GM19239 (cell line): Measurements from ENCODE around the gene RELN.
"Not testable (repeated sequence)": the region's sequence is repeated elsewhere in the genome, so short reads cannot be mapped to it uniquely, and the experiment has no call there.

Experiments
- DNase-seq: peaks from one replicate; pipeline ENCODE4 v3.0.0; 2011; ENCODE audit warnings: low spot score; ENCODE audit not compliant: insufficient read length
- FAIRE-seq: peaks from 2 replicates; lab custom pipeline; 2011; peaks lifted over from hg19 to GRCh38; lab: Jason Lieb, UNC

RELN gene

DNA sequence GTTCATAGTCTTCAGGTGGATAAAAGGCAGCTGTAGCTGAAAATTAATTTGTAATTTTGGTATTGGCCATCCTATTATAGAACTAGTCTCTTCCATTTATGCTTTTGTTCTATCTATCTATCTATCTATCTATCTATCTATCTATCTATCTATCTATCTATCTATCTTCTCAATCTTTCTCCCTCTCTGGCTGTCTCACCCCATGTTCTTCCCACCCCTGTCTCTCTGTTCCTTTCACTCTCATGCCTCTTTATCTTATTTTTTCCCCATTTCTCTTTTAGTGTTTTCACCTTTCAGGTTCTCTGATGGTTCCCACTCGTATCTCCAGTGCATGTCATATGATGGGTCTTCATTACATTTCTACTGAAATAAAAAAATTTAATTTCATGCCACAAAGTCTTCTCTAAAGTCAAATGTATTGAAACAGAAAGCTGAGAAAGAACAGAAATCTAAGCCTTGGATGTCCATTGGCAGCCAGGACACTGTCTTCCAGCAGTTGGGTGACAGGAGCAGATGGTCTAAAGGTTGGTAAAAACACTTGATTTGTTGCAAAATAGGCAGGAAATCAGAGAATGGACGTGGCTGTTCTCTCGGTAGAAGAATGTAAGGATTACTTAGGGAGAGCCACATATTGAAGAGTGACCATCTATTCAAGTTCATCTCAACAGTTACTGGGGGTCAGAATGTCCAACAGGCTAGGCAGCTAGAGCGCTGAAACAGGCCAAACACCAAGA is 127.0 kb downstream of the RELN start:
- DNase-seq (no peak), FAIRE-seq (no peak)

- DNase-seq: no peak
Measured at GRCh38 chr7:103859709-103860108, 129.7 kb downstream of the RELN start.

GRCh38 chr7:103857435-103857834 is 132.0 kb downstream of the RELN start:
- FAIRE-seq (no peak), DNase-seq (no peak)

More at GRCh38 chr7:103859709-103860108, 129.7 kb downstream of the RELN start:
- FAIRE-seq: no peak

GRCh38 chr7:103856929-103857328 is 132.5 kb downstream of the RELN start:
- no peak for DNase-seq
- no peak for FAIRE-seq

DNA sequence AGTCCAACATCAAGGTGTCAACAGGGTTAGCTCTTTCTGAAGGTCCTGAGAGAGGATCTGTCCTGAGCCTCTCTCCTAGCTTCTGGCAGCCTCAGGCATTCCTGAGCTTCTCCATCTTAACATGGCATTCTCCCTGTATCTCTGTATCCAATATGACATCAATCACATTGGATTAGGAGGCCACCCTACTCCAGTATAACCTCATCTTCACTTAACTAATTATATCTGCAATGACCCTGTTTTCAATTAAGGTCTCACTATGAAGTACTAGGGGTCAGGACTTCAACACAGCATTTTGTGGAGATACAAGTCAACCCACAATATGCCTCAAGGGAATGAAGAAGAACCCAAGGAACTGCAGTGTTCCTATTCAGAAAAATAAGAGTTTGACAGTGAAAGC is 133.8 kb downstream of the RELN start:
- no peak for DNase-seq
- FAIRE-seq: no peak

DNA sequence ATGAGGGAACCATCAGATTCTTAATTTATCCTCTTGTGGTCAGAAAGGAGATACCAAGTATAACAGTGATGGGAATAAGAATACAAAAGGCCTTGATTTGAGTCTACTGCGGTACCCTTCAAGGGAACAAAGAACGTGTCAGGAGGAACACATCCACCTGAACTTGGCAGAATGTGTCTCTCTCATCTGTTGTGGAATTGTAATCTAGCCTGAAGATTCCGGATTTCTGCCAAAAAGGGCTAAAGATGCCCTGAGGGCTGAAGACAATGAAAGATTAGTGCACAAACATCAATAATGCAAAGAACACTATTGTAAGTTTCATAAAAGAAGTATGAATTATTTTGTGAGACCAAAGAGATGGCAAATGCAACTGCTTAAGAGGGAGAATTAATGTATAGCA is 134.8 kb downstream of the RELN start:
- no peak for FAIRE-seq
- DNase-seq: no peak

- no peak for DNase-seq
- FAIRE-seq: no peak
Measured at GRCh38 chr7:103851357-103851756, 138.1 kb downstream of the RELN start.

- FAIRE-seq: no peak
- DNase-seq: no peak
Measured at GRCh38 chr7:103843689-103844480, 145.6 kb downstream of the RELN start.

DNA sequence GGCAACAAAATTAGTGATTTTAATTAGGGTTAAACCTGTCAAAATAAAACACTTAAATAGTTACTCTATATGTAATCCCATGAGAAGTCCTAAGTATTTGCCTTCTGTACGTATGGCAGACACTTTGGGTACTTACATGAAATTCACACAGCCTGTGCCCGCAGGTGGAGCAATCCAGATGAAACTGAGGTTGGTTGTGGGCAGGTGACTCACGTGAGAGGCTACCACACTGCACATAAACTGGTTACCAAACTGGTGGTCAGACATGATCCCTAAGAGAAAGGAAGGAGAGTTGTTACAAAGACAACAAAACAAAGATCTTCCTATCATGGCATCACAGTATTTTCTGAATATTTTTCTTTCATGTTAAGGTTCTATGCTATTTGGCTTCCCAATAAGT is 156.1 kb downstream of the RELN start:
- DNase-seq (no peak), FAIRE-seq (no peak)

- DNase-seq: no peak
- FAIRE-seq: no peak
Measured at GRCh38 chr7:103832438-103832837, 157.0 kb downstream of the RELN start.

DNA sequence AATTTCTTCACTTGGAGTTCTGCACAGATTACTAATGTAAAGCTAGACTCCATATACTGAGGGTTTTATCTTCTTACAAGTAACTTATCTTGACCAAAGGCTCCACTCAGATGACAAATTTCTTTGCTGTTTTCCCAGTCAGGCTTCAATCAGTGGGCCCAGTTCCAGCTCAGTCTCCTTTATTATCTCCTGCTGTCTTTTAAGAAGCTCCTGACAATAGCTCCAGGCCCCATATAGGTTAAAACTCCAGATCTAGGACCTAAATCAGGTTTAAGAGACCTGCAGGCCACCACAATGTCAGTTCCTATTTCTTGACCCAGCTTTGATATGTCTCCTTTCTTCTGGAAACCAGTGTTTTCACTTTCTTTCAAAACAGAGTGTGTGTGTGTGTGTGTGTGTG is 165.2 kb downstream of the RELN start:
- FAIRE-seq: no peak
- no peak for DNase-seq

DNA sequence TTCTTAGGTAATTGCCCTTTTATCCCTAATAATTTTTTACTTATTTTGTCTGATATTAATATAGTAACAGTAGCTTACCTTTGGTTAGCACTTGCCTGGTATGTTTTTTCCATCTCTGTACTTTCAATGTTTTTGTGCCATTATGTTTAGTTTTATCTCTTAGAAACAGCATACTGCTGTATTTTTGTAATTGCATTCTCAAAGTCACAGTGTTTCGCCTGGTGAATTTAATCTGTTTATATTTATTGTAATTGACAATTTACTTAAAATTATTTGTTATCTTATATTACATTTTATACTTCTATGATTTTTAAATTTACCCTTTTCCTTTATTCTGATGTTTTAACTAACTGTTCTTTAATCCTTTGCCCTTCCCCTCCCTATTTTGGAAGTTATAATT is 166.4 kb downstream of the RELN start:
- DNase-seq (no peak), FAIRE-seq (no peak)

DNA sequence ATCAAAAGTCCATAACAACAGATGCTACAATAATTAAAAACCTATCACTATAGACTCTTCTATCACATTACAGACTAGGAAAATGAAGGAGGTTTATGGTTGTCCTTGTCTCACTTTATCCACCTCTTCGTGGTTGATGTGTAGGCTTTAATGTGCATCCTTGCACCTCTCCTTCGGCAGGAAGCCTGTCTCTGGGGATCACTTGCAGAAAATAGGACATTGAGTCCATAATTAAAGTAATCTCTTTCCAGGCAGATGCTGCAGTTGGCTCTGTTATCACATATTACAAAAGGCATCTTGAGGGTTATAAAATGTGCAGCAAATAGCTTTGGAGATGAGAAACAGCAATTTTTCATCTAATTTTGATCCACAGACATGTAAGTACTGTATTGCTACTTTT is 168.4 kb downstream of the RELN start:
- DNase-seq (no peak), FAIRE-seq (no peak)

- DNase-seq, FAIRE-seq: not testable (repeated sequence)
Measured at GRCh38 chr7:103815972-103816371, 173.5 kb downstream of the RELN start.

GRCh38 chr7:103813970-103814369 is 175.5 kb downstream of the RELN start:
- no peak for FAIRE-seq
- no peak for DNase-seq

DNA sequence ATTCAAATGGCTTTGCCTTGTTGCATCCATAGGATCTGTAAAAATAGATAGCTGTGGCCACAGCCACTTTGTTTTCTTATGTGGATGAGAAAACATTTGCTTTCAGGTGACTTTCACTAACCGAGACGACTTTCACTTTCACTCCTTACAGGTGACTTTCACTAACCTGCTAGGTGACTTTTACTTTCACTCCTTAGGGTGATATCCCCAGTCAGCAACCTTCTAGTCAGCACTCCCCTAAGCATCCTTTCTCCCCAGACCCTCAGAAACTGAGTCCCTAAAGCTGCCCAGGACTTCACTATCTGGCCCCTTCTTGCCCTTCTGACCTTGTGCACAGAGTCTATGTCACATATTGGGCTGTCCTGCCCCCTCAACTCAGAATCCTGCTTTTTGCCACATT is 177.5 kb downstream of the RELN start:
- no peak for FAIRE-seq
- DNase-seq: no peak

GRCh38 chr7:103811290-103811689 is 178.2 kb downstream of the RELN start:
- FAIRE-seq: no peak
- DNase-seq: no peak

DNA sequence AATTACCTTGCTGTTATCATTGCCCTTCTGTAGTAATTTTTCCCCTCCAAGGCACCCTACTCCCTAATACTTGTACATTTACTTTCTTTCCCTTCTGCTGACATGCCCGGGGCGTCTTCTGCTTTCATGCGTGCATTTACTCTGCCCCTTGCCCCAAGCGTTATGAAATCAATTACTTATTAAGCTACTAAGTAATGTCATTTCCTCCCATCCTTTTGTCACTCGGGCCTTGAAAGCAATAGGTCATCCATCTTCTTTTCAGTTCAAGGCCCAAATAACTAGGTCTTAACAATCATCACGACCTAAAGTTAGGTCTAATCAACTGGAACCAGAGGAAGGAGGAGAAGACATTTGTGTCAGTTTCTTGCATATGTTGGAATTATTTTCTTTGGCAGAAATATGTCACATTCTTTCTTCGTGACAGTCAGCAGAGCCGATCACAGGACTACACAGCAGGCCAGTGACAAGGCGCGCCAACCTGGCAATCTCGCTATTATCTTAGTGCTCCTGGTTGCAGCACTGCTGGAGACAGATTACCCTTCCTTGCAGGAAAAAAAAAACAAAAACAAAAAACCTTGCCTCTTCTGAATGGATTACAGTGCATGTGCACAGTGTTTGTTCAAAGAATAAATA is 179.2 kb downstream of the RELN start:
- no peak for DNase-seq
- no peak for FAIRE-seq

DNA sequence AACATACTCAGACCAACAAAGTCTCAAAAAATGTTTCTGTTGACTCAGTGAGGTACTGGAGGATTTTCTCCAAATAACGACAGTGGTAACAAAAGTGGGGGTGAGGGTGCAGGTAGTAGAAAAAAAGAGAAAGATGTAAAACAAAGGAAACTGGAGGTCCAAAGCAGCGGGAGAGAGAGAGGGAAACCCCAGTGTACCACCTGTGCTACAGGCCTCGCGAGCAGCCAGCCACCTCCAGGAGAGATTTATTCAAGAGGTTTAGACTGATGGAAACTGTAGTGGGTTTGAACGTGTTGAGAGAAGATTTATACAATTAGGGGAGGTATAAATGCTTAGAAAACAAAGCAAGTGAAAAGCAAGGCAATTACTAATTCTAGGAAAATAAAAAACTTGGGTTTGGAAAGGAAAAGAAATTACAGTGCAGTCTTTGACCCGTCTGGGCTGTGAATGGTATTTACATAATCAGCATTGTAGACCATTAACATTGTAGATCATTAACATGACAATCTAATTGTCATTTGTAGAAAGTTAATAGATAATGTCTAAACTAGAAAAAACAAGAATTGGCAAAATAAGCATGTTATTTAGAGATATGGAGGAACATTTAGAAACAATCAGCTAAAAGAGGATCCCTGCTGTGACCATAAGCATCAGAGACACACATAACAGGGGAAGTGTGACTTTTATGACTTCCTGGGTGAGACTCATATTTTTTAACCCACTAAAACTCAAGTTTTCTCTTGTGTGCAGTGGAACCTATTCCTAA is 180.0 kb downstream of the RELN start:
- peak; percentile 4 for FAIRE-seq
- no peak for DNase-seq

GRCh38 chr7:103805346-103805745 is 184.1 kb downstream of the RELN start:
- DNase-seq (no peak), FAIRE-seq (no peak)
